ENCODE data around the gene PSTPIP1.

- TF ChIP-seq CTCF (IDR thresholded peaks at IDR 0.05) (no peak), POLR2A (IDR thresholded peaks at IDR 0.05) (no peak)
Observed at GRCh38 chr15:77031376-77032050, 36.6 kb downstream of the PSTPIP1 start.

Measured in esophagus squamous epithelium (tissue), 4 donors.